ENCODE results near the gene CNTN5.

The CNTN5 gene

GRCh38 chr11:100203789-100204188, 1183.0 kb downstream of the CNTN5 start:
- no peak for ATAC-seq
- no peak for TF ChIP-seq CSDC2 (CRISPR knock-in tag; IDR thresholded peaks at IDR 0.05)

- TF ChIP-seq CSRNP3 (CRISPR knock-in tag; IDR thresholded peaks at IDR 0.05) (no peak), TOX (CRISPR knock-in tag; IDR thresholded peaks at IDR 0.05; ENCODE audit: borderline replicate concordance) (no peak), ZFP3 (CRISPR knock-in tag; IDR thresholded peaks at IDR 0.05) (no peak), TSHZ2 (CRISPR knock-in tag; IDR thresholded peaks at IDR 0.05) (no peak), ISL1 (CRISPR knock-in tag; IDR thresholded peaks at IDR 0.05) (no peak), PPARA (CRISPR knock-in tag; IDR thresholded peaks at IDR 0.05; ENCODE audit: borderline replicate concordance) (no peak)
- no peak for ATAC-seq
These were observed 1185.2 kb downstream of the CNTN5 start for GRCh38 chr11:100205926-100206325.

GRCh38 chr11:100208207-100208606, 1187.5 kb downstream of the CNTN5 start:
- ATAC-seq = no peak
- TF ChIP-seq ARNTL (CRISPR knock-in tag; IDR thresholded peaks at IDR 0.05; ENCODE audit: borderline replicate concordance, low read depth) = no peak
- TF ChIP-seq POU6F1 (CRISPR knock-in tag; IDR thresholded peaks at IDR 0.05; ENCODE audit: borderline replicate concordance, low read depth) = no peak
- no peak for TF ChIP-seq CREB5 (CRISPR knock-in tag; IDR thresholded peaks at IDR 0.05; ENCODE audit: low read depth)
- no peak for TF ChIP-seq ZFP30 (CRISPR knock-in tag; IDR thresholded peaks at IDR 0.05)
- TF ChIP-seq PATZ1 (CRISPR knock-in tag; IDR thresholded peaks at IDR 0.05; ENCODE audit: borderline replicate concordance) = no peak
- no peak for TF ChIP-seq ZFP3 (CRISPR knock-in tag; IDR thresholded peaks at IDR 0.05)
- no peak for TF ChIP-seq ISL1 (CRISPR knock-in tag; IDR thresholded peaks at IDR 0.05)
- no peak for TF ChIP-seq TOX (CRISPR knock-in tag; IDR thresholded peaks at IDR 0.05; ENCODE audit: borderline replicate concordance)
- no peak for TF ChIP-seq GLIS3 (CRISPR knock-in tag; IDR thresholded peaks at IDR 0.05)
- no peak for TF ChIP-seq PPARA (CRISPR knock-in tag; IDR thresholded peaks at IDR 0.05; ENCODE audit: borderline replicate concordance)
- TF ChIP-seq RARB (CRISPR knock-in tag; IDR thresholded peaks at IDR 0.05) = no peak
- TF ChIP-seq TSHZ2 (CRISPR knock-in tag; IDR thresholded peaks at IDR 0.05) = no peak
- no peak for TF ChIP-seq ZNF70 (CRISPR knock-in tag; IDR thresholded peaks at IDR 0.05)
- no peak for TF ChIP-seq SNAI2 (CRISPR knock-in tag; IDR thresholded peaks at IDR 0.05)
- TF ChIP-seq BACH2 (CRISPR knock-in tag; IDR thresholded peaks at IDR 0.05; ENCODE audit: borderline replicate concordance) = no peak

Data from SK-N-SH treated with all-trans-retinoic acid at 6 μM for 48 hours (cell line).